GM18517 (cell line): Measurements from ENCODE around the gene SNORC.

Experiments used
- ATAC-seq: cut with Tn5 transposase; IDR thresholded peaks from one replicate; pipeline ENCODE4 v1.9.1; 2021; ENCODE audit warnings: mild to moderate bottlenecking, moderate library complexity; ENCODE audit not compliant: unreplicated experiment

The SNORC gene

GRCh38 chr2:232882505-232883115 is 12.5 kb downstream of the SNORC start:
- ATAC-seq, result no peak

GRCh38 chr2:232883116-232883721 is 13.2 kb downstream of the SNORC start:
- ATAC-seq, result no peak

- ATAC-seq, result no peak
These were observed 13.9 kb downstream of the SNORC start for GRCh38 chr2:232884001-232884421.

- no peak for ATAC-seq
These were observed 14.6 kb downstream of the SNORC start for GRCh38 chr2:232884549-232885263.

GRCh38 chr2:232885264-232885961 is 15.3 kb downstream of the SNORC start:
- ATAC-seq, result no peak

GRCh38 chr2:232886176-232886575 is 16.1 kb downstream of the SNORC start:
- no peak for ATAC-seq

- ATAC-seq, result no peak
These were observed 16.6 kb downstream of the SNORC start for GRCh38 chr2:232886632-232887031.

GRCh38 chr2:232887171-232887850 is 17.2 kb downstream of the SNORC start:
- no peak for ATAC-seq

GRCh38 chr2:232888099-232888836 is 18.2 kb downstream of the SNORC start:
- ATAC-seq, result no peak

GRCh38 chr2:232888839-232889529 is 18.9 kb downstream of the SNORC start:
- ATAC-seq, result no peak

GRCh38 chr2:232889876-232890401 is 19.9 kb downstream of the SNORC start:
- ATAC-seq, result no peak

- no peak for ATAC-seq
These were observed 20.5 kb downstream of the SNORC start for GRCh38 chr2:232890536-232890895.

- no peak for ATAC-seq
These were observed 21.0 kb downstream of the SNORC start for GRCh38 chr2:232890896-232891601.

GRCh38 chr2:232891621-232892071 is 21.6 kb downstream of the SNORC start:
- no peak for ATAC-seq

- no peak for ATAC-seq
These were observed 22.2 kb downstream of the SNORC start for GRCh38 chr2:232892221-232892620.

- no peak for ATAC-seq
These were observed 22.8 kb downstream of the SNORC start for GRCh38 chr2:232892843-232893242.

GRCh38 chr2:232893834-232894233 is 23.8 kb downstream of the SNORC start:
- ATAC-seq, result no peak

GRCh38 chr2:232894251-232894650 is 24.2 kb downstream of the SNORC start:
- ATAC-seq, result no peak

- ATAC-seq, result no peak
These were observed 24.7 kb downstream of the SNORC start for GRCh38 chr2:232894746-232895145.
